Measurements from ENCODE around the gene ZNF549.

GRCh38 chr19:57560049-57560491 is 32.9 kb downstream of the ZNF549 start:
- no peak for TF ChIP-seq SIN3A (IDR thresholded peaks at IDR 0.05; ENCODE audit: low read depth)
- TF ChIP-seq POLR2AphosphoS5 (IDR thresholded peaks at IDR 0.05; ENCODE audit: low read depth, low read length), result no peak
